ENCODE measurements around the gene WNK2.

WNK2 gene

GRCh38 chr9:93258818-93259489 lies 75.0 kb downstream of the WNK2 start:
- DNase-seq (ENCODE audit: low read depth): no peak
- no peak for TF ChIP-seq CTCF (conservative IDR thresholded peaks at IDR 0.05; ENCODE audit: control insufficient read depth, insufficient read depth, low read depth, low read length)
- no peak overlapping the region for H3K4me3 ChIP-seq (ENCODE audit: control insufficient read depth, low read depth, low read length)

- H3K4me3 ChIP-seq (ENCODE audit: control insufficient read depth, low read depth, low read length): no peak overlapping the region
- no peak for TF ChIP-seq CTCF (conservative IDR thresholded peaks at IDR 0.05; ENCODE audit: control insufficient read depth, insufficient read depth, low read depth, low read length)
- DNase-seq (ENCODE audit: low read depth): no peak
These were observed 75.7 kb downstream of the WNK2 start for GRCh38 chr9:93259490-93260262.

GRCh38 chr9:93260263-93261066 lies 76.5 kb downstream of the WNK2 start:
- TF ChIP-seq CTCF (conservative IDR thresholded peaks at IDR 0.05; ENCODE audit: control insufficient read depth, insufficient read depth, low read depth, low read length): no peak
- DNase-seq (ENCODE audit: low read depth): no peak
- no peak overlapping the region for H3K4me3 ChIP-seq (ENCODE audit: control insufficient read depth, low read depth, low read length)

- H3K4me3 ChIP-seq (ENCODE audit: control insufficient read depth, low read depth, low read length): no peak overlapping the region
- no peak for TF ChIP-seq CTCF (conservative IDR thresholded peaks at IDR 0.05; ENCODE audit: control insufficient read depth, insufficient read depth, low read depth, low read length)
- no peak for DNase-seq (ENCODE audit: low read depth)
These were observed 77.3 kb downstream of the WNK2 start for GRCh38 chr9:93261281-93261680.

- no peak for DNase-seq (ENCODE audit: low read depth)
- no peak overlapping the region for H3K4me3 ChIP-seq (ENCODE audit: control insufficient read depth, low read depth, low read length)
- no peak for TF ChIP-seq CTCF (conservative IDR thresholded peaks at IDR 0.05; ENCODE audit: control insufficient read depth, insufficient read depth, low read depth, low read length)
These were observed 78.0 kb downstream of the WNK2 start for GRCh38 chr9:93261735-93262523.
